ENCODE measurements around the gene LAD1.

GRCh38 chr1:201366696-201367095 is 32.4 kb downstream of the LAD1 start:
- no peak for TF ChIP-seq CTCF (conservative IDR thresholded peaks at IDR 0.05 in 1 of 2, IDR thresholded peaks at IDR 0.05 in 1 of 2; ENCODE audit: extremely low read depth in 1 of 2, insufficient read depth in 1 of 2, low read depth in 1 of 2, low read length in 2 of 2)
- TF ChIP-seq EZH2 (IDR thresholded peaks at IDR 0.05; ENCODE audit: borderline replicate concordance, low read length), result no peak

Data from mammary epithelial cell (primary cell).